Nephron progenitor cell (in vitro differentiated cells): ENCODE results near the gene NKX2-1.

Source experiments
- DNase-seq: peaks from one replicate; pipeline ENCODE4 v3.0.0; 2021
- H3K27ac Mint-ChIP-seq: 2 replicates; pipeline ENCODE4 v1.8.0; 2021; ENCODE audit warnings: mild to moderate bottlenecking, moderate library complexity, mixed read lengths
- H3K27me3 Mint-ChIP-seq: 2 replicates; pipeline ENCODE4 v1.8.0; 2021; ENCODE audit warnings: mild to moderate bottlenecking, low read depth, mixed read lengths; ENCODE audit not compliant: poor library complexity
- H3K36me3 Mint-ChIP-seq: 2 replicates; pipeline ENCODE4 v1.8.0; 2021; ENCODE audit warnings: low read depth, mixed read lengths
- H3K4me1 Mint-ChIP-seq: 2 replicates; pipeline ENCODE4 v1.8.0; 2021; ENCODE audit warnings: mixed read lengths
- H3K4me3 Mint-ChIP-seq: 2 replicates; pipeline ENCODE4 v1.8.0; 2021; ENCODE audit warnings: mild to moderate bottlenecking, moderate library complexity, mixed read lengths
- H3K9me3 Mint-ChIP-seq: 2 replicates; pipeline ENCODE4 v1.8.0; 2021; ENCODE audit warnings: mild to moderate bottlenecking, moderate library complexity, mixed read lengths
- CTCF ChIP-seq: fragments of 200-600 bp; sonication (generic); IDR thresholded peaks from 2 replicates; pipeline ENCODE4 v1.5.0; 2021; ENCODE audit warnings: antibody characterized with exemption

The NKX2-1 gene

DNA sequence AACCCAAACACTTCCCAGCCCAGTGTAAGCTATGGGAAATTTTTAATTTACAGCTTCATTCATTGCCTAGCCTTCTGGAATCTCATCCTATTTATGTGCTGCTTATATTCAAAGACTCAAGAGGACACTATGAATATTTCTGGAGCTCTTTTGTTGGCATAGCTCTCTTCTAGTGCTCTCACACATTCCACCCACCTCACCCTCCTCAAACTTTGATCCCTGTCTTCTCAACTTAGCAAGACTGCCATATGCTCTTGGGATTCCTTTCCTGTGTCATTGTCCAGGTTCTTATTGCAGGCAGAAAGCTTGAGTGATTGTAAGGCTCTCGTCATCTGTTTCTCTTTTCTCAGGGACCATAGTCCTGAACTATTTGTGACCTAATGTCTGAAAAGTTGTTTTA lies 18.0 kb upstream of the NKX2-1 start:
- Mint-ChIP-seq H3K27me3 (peaks cover 77% of the 10 kb centered on the region), H3K9me3 (peaks cover 24% of the 10 kb centered on the region), H3K36me3 (peaks cover 10% of the 10 kb centered on the region), H3K27ac (no peak overlapping the region), H3K4me1 (no peaks in the 10 kb centered on the region), H3K4me3 (no peak overlapping the region)
- no peak for DNase-seq
- TF ChIP-seq CTCF = no peak

GRCh38 chr14:36529062-36529461 lies 9.0 kb upstream of the NKX2-1 start:
- H3K9me3 Mint-ChIP-seq = no peaks in the 10 kb centered on the region
- H3K36me3 Mint-ChIP-seq = no peaks in the 10 kb centered on the region
- no peak for TF ChIP-seq CTCF
- no peak for DNase-seq
- no peak overlapping the region for H3K4me3 Mint-ChIP-seq
- no peak overlapping the region for H3K27ac Mint-ChIP-seq
- H3K4me1 Mint-ChIP-seq = no peaks in the 10 kb centered on the region
- H3K27me3 Mint-ChIP-seq = peaks cover 97% of the 10 kb centered on the region

DNA sequence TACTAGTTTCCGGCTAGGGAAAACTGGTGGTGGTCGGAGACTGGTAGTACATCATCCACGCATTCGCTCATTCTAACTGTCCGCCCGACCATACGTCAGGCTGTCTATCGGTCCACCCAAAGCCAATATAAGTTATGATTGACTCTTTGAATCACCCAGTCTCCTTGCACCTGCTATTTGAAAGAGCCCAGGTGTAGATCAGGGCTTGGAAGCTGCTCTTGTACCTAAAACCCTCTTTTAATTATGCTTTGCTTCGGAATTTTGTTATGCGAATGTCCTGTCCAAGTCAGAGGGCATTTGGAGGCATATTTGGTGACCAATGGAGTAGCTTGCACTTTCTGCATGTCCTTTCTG lies 5.7 kb upstream of the NKX2-1 start:
- DNase-seq = no peak
- H3K4me3 Mint-ChIP-seq = no peak overlapping the region
- peaks cover 100% of the 10 kb centered on the region for H3K27me3 Mint-ChIP-seq
- H3K4me1 Mint-ChIP-seq = peaks cover 12% of the 10 kb centered on the region
- no peak overlapping the region for H3K27ac Mint-ChIP-seq
- no peaks in the 10 kb centered on the region for H3K36me3 Mint-ChIP-seq
- H3K9me3 Mint-ChIP-seq = no peaks in the 10 kb centered on the region
- no peak for TF ChIP-seq CTCF

DNA sequence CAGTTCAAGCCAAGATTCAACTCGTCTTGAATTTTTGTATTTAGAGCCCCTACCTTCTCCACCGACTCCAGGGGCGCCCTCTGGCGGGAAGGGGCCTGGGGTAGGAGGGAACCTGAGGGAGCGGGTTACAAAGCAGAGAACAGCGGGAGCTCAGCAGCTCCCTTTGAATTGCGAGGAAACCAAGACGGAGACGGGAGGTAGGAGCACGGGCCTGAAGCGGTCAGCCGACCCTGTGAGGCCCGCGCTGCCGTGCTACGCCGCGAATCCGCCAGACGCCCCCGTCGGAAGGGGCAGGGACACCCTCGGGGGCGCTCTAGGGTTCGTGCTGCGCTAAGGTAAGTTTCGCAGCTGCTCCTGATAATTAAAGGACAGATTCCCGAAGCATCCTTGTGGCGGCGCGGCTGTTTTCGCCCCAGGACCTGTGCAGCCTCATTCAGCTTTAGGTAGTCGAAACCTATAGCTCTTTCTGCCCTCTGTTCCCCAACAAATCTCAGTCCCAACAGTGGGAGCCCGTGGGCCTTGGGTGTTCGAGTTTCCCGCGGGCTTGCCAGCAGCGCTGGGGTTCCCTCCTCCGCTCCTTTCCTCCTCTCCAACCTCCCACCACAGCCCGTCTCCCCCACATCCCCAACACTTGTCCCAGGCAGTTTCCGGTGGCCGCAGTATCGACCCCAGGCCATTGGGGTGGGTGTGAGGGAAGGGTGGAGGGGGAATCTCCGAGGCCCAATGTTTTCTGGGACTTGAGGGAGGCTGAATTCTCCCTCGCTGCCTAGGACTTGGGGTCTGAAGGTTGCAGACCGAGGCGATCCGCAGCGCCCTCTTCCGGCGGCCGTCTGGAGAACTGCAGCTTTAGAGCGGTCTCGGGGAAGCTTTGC lies 5.1 kb upstream of the NKX2-1 start:
- H3K4me1 Mint-ChIP-seq = peaks cover 12% of the 10 kb centered on the region
- H3K4me3 Mint-ChIP-seq = peak overlapping the region; percentile 48
- peak; percentile 76 for TF ChIP-seq CTCF
- H3K9me3 Mint-ChIP-seq = no peaks in the 10 kb centered on the region
- no peaks in the 10 kb centered on the region for H3K36me3 Mint-ChIP-seq
- peak; percentile 86 for DNase-seq
- H3K27ac Mint-ChIP-seq = no peak overlapping the region
- H3K27me3 Mint-ChIP-seq = peaks cover 100% of the 10 kb centered on the region

- Mint-ChIP-seq H3K36me3 (no peaks in the 10 kb centered on the region), H3K9me3 (no peaks in the 10 kb centered on the region)
These were observed 4.3 kb upstream of the NKX2-1 start for GRCh38 chr14:36524220-36524837.

More at GRCh38 chr14:36524220-36524837, 4.3 kb upstream of the NKX2-1 start:
- Mint-ChIP-seq H3K4me3 (no peak overlapping the region), H3K4me1 (peaks cover 16% of the 10 kb centered on the region), H3K27ac (no peak overlapping the region), H3K27me3 (peaks cover 100% of the 10 kb centered on the region)
- TF ChIP-seq CTCF = peak; percentile 36
- DNase-seq = peak; percentile 39
